Stomach (tissue), 9 donors: ENCODE measurements around the gene ST8SIA6. TPM values are rescaled to one million over a fixed set of nuclear protein-coding genes. Genes with fewer than 3 reads are reported as not detected.

Experiments
- DNase-seq, 2 donors: peaks; one replicate each; pipeline versions ENCODE4 v3.0.0 to v3.0.0-alpha.2; 2013 to 2019
- H3K27ac ChIP-seq, 5 donors: fragments of 200-600 bp in 4 of 5; sonication (generic) in 4 of 5; one replicate each; pipeline ENCODE4 v1.5.1; 2013 to 2019; ENCODE audit warnings: mild to moderate bottlenecking in 1 of 5, moderate library complexity in 1 of 5
- H3K27me3 ChIP-seq, 3 donors: fragments of 200-600 bp; sonication (generic); one replicate each; pipeline ENCODE4 v1.5.1; 2017 to 2019; ENCODE audit warnings: mixed run types in 1 of 3
- H3K36me3 ChIP-seq, 4 donors: fragments of 200-600 bp; sonication (generic); 1 replicate in 3 of 4; 2 replicates in 1 of 4; pipeline ENCODE4 v1.5.1; 2016 to 2019
- H3K4me1 ChIP-seq, 4 donors: fragments of 200-600 bp; sonication (generic); one replicate each; pipeline ENCODE4 v1.5.1; 2016 to 2019
- H3K4me3 ChIP-seq, 4 donors: fragments of 200-600 bp; sonication (generic) in 3 of 4; one replicate each; pipeline ENCODE4 v1.5.1; 2016 to 2019; ENCODE audit warnings: mild to moderate bottlenecking in 1 of 4
- H3K9me3 ChIP-seq, 4 donors: fragments of 200-600 bp; sonication (generic); one replicate each; pipeline ENCODE4 v1.5.1; 2016 to 2019
- EP300 ChIP-seq: sonication (generic); formaldehyde crosslinking; IDR thresholded peaks from one replicate; pipeline ENCODE4 v1.6.1; 2017; ENCODE audit warnings: antibody characterized with exemption
- POLR2A ChIP-seq, 4 donors: fragments of 450-650 bp; IDR thresholded peaks; one replicate each; pipeline ENCODE4 v1.6.1; 2016; ENCODE audit warnings: antibody characterized with exemption in 4 of 4, control low read depth in 2 of 4, mild to moderate bottlenecking in 1 of 4, moderate library complexity in 1 of 4
- POLR2AphosphoS5 ChIP-seq, 3 donors: sonication (generic); formaldehyde crosslinking; IDR thresholded peaks; one replicate each; pipeline ENCODE4 v1.6.1; 2016; ENCODE audit warnings: antibody characterized with exemption in 3 of 3
- WGBS, 5 donors: extraction: QIAGEN DNeasy Blood & Tissue Kit in 3 of 5; methylation state at CpG; one replicate each; pipeline versions ENCODE4 v1.1.5 to v1.1.7; 2013 to 2018; 5-methylcytosine and 5-hydroxymethylcytosine counted together
- intact Hi-C: fragments of 100-400 bp; cut with DNase I; formaldehyde crosslinking; loops from one replicate; pipeline ENCODE4 v1.15.1; 2023; ENCODE audit warnings: low total_unique reads
- polyA plus RNA-seq, 3 donors: library from polyadenylated mRNA; stranded (reverse); fragments of 200-250 nt; gene quantifications; one replicate each; pipeline ENCODE4 v1.2.3, GENCODE V29; 2013
- total RNA-seq, 5 donors: library from RNA; depleted of rRNA; stranded (reverse); fragments of >200 nt; gene quantifications; one replicate each; pipeline versions ENCODE4 v1.1.0 to v1.2.3, GENCODE V29; 2014 to 2016
- TF ChIP-seq, protein P1 (sequence below), 7 experiments: fragments of 450-650 bp in 4 of 7; fragments of 200-600 bp in 3 of 7; sonication (generic) in 3 of 7; IDR thresholded peaks; one replicate each; pipeline ENCODE4 v1.5.1; 2016 to 2019; ENCODE audit warnings: antibody characterized with exemption in 7 of 7, control low read depth in 2 of 7, mild to moderate bottlenecking in 1 of 7
- donor health status: healthy with polysubstance abuse.
- donor health status: Bipolar disorder and iron deficiency.
- donor health status: healthy.

ST8SIA6 gene
- total and polyA plus RNA-seq, 8 donors = 0.08 to 3.7 (median 0.19) TPM; not detected in 5

DNA sequence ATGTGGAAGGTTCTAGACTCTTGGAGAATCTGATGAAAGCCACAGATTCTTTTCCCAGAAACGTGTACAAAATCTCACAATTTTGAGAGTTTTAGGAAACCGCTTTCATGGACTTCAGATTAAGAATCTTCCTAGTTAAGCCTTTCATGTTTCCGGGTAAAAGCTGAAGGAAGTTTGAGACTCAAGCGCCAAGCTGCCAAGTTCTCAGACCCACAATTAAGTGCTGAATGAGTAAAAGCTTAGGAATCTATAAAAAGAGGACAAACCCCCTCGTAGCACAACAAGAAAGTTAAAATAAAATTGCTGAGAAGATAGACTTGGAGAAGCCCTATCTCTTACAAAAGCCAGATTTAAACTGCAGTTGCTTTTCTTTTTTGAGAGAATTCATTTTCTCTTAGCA lies 99.6 kb downstream of the ST8SIA6 start:
- intact Hi-C loops = no loop called here
- peaks cover 0 to 7% (median 0%) of the 10 kb centered on the region in 3 donors for H3K27me3 ChIP-seq
- H3K4me1 ChIP-seq = no peaks in the 10 kb centered on the region
- 49 to 74% (median 60%) methylated on average over 5 of the region's 5 CpGs for WGBS, 5 donors
- TF ChIP-seq POLR2AphosphoS5 (IDR thresholded peaks at IDR 0.05) (no peak), POLR2A (IDR thresholded peaks at IDR 0.05) (no peak), EP300 (no peak)
- TF ChIP-seq, protein P1, sequence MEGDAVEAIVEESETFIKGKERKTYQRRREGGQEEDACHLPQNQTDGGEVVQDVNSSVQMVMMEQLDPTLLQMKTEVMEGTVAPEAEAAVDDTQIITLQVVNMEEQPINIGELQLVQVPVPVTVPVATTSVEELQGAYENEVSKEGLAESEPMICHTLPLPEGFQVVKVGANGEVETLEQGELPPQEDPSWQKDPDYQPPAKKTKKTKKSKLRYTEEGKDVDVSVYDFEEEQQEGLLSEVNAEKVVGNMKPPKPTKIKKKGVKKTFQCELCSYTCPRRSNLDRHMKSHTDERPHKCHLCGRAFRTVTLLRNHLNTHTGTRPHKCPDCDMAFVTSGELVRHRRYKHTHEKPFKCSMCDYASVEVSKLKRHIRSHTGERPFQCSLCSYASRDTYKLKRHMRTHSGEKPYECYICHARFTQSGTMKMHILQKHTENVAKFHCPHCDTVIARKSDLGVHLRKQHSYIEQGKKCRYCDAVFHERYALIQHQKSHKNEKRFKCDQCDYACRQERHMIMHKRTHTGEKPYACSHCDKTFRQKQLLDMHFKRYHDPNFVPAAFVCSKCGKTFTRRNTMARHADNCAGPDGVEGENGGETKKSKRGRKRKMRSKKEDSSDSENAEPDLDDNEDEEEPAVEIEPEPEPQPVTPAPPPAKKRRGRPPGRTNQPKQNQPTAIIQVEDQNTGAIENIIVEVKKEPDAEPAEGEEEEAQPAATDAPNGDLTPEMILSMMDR (IDR thresholded peaks at IDR 0.05) = no peak
- H3K36me3 ChIP-seq = no peaks in the 10 kb centered on the region
- H3K27ac ChIP-seq = no peak overlapping the region
- DNase-seq = no peak
- no peak overlapping the region for H3K4me3 ChIP-seq
- H3K9me3 ChIP-seq = no peaks in the 10 kb centered on the region

DNA sequence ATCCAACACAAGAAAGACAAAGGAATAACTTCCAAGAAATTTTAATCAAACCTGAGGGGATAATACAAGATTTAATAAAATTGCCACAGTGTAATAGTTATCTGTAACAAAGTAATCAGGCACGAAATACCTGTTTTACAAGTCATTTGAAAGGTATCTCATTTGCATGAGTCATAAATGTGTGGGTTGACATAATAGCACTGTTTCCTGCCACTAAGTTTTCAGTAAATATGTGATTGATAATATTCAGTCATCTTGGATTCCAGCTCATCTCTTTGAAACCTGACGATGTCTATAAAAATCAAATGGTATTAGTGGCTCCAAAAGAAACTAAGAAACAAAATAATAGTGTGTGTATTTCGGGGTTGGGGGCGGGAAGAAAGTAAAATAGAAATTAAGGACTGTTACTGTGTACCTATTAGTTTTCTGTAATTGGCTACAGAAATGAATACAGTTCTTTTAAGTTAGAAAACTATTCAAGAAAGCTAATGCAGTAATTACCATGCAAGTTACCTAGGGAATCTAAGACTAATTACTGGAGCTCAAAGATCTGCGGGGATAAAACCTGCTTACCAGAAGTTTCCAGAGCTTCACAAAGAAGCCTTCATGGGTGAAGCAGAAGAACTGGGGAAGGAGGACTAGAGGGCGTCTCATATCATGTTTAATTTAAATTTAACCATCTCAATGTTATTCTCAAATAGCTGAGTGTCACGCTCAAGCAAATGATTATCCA lies 100.7 kb downstream of the ST8SIA6 start:
- Histone ChIP-seq H3K27me3 (peaks cover 0 to 7% (median 0%) of the 10 kb centered on the region in 3 donors), H3K9me3 (no peaks in the 10 kb centered on the region), H3K4me1 (peaks cover 0 to 6% (median 0%) of the 10 kb centered on the region in 4 donors), H3K27ac (no peak overlapping the region), H3K36me3 (no peaks in the 10 kb centered on the region), H3K4me3 (no peak overlapping the region)
- intact Hi-C loops = no loop called here
- DNase-seq = no peak
- 66 to 74% (median 73%) methylated on average over 7 of the region's 7 CpGs for WGBS, 5 donors
- TF ChIP-seq EP300 = no peak
- TF ChIP-seq POLR2AphosphoS5 (IDR thresholded peaks at IDR 0.05) = no peak
- no peak for TF ChIP-seq POLR2A (IDR thresholded peaks at IDR 0.05)
- TF ChIP-seq, protein P1 (IDR thresholded peaks at IDR 0.05) = no peak

DNA sequence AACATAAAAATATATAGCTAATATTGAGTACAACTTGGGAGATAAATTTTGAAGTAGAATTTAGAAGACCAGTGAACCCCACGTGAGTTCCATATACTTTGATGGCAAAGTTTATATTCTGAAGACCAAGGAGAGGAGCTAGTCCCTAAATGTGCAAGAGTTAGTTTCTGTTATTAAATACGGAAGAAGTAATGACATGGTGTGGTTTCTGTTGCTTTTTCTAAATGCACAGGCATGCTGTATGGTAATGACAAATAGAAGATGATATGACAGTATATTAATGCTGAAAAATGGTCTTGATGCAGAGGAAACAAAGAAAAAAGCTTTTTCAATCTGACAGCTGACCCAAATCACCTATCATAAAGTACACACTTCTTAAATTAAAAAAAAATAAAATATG lies 101.8 kb downstream of the ST8SIA6 start:
- intact Hi-C loops = no loop called here

DNA sequence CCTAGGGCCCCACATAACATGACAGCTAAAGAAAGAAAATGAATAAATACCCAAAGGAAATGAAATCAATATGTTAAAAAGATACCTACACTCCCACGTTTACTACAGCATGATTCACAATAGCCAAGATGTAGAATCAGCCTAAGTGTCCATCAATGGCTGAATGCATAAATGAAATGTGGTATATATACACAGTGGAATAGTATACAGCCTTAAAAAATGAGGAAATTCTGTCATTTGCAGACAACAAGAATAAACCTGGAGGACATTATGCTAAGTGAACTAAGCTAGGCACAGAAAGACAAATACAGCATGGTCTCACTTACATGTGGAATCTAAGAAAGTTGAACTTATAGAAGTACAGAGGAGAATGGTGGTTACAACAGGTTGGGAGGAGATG lies 102.9 kb downstream of the ST8SIA6 start:
- Histone ChIP-seq H3K36me3 (no peaks in the 10 kb centered on the region), H3K4me3 (no peak overlapping the region), H3K27ac (no peak overlapping the region), H3K9me3 (no peaks in the 10 kb centered on the region), H3K27me3 (no peaks in the 10 kb centered on the region), H3K4me1 (peaks cover 0 to 13% (median 0%) of the 10 kb centered on the region in 4 donors)
- 64 to 82% (median 73%) methylated on average over 1 of the region's 1 CpG for WGBS, 5 donors
- DNase-seq = no peak
- TF ChIP-seq POLR2AphosphoS5 (IDR thresholded peaks at IDR 0.05) (no peak), POLR2A (IDR thresholded peaks at IDR 0.05) (no peak), EP300 (no peak)
- TF ChIP-seq, protein P1 (IDR thresholded peaks at IDR 0.05) = no peak
- intact Hi-C loops = no loop called here

More for the DNA sequence above, 101.8 kb downstream of the ST8SIA6 start:
- TF ChIP-seq EP300 (no peak), POLR2AphosphoS5 (IDR thresholded peaks at IDR 0.05) (no peak), POLR2A (IDR thresholded peaks at IDR 0.05) (no peak)
- DNase-seq = no peak
- no peak overlapping the region for H3K4me3 ChIP-seq
- no peaks in the 10 kb centered on the region for H3K9me3 ChIP-seq
- 62 to 92% (median 78%) methylated on average over 2 of the region's 2 CpGs for WGBS, 5 donors
- H3K27ac ChIP-seq = no peak overlapping the region
- H3K27me3 ChIP-seq = peaks cover 0 to 6% (median 0%) of the 10 kb centered on the region in 3 donors
- H3K36me3 ChIP-seq = no peaks in the 10 kb centered on the region
- H3K4me1 ChIP-seq = peaks cover 0 to 13% (median 0%) of the 10 kb centered on the region in 4 donors

DNA sequence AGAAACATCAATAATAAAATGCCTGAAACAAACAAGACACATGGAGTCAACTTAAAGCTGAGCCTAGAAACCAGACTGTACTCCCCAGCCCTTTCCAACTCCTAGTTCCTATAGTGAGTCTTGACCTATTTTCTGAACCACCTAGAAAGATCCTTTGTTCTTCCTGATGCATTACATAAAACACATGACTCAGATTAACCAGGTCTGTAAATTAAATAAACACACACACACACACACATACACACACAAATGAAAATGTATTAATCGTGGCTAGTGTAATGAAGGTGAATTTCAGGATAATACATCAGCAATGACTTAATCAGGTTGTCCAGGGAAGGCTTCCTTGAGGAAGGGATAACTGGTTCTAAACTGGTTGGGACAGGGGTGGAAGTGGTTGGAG lies 104.7 kb downstream of the ST8SIA6 start:
- Histone ChIP-seq H3K27ac (no peak overlapping the region), H3K4me3 (no peak overlapping the region), H3K4me1 (peaks cover 0 to 13% (median 0%) of the 10 kb centered on the region in 4 donors), H3K36me3 (no peaks in the 10 kb centered on the region), H3K9me3 (no peaks in the 10 kb centered on the region), H3K27me3 (no peaks in the 10 kb centered on the region)
- WGBS, 5 donors = 54 to 86% (median 78%) methylated on average over 1 of the region's 1 CpG
- DNase-seq = no peak
- no peak for TF ChIP-seq EP300
- intact Hi-C loops = no loop called here
